ENCODE data around the gene NECAB3.
A peak's percentile ranks its signal among the peaks of the same experiment; 100 is the strongest.
"Not testable (repeated sequence)": the region's sequence is repeated elsewhere in the genome, so short reads cannot be mapped to it uniquely, and the experiment has no call there.

Gene NECAB3, protein sequence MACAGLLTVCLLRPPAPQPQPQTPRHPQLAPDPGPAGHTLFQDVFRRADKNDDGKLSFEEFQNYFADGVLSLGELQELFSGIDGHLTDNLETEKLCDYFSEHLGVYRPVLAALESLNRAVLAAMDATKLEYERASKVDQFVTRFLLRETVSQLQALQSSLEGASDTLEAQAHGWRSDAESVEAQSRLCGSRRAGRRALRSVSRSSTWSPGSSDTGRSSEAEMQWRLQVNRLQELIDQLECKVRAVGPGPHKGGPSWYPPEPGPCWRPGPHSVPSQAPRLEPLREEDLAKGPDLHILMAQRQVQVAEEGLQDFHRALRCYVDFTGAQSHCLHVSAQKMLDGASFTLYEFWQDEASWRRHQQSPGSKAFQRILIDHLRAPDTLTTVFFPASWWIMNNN

DNA sequence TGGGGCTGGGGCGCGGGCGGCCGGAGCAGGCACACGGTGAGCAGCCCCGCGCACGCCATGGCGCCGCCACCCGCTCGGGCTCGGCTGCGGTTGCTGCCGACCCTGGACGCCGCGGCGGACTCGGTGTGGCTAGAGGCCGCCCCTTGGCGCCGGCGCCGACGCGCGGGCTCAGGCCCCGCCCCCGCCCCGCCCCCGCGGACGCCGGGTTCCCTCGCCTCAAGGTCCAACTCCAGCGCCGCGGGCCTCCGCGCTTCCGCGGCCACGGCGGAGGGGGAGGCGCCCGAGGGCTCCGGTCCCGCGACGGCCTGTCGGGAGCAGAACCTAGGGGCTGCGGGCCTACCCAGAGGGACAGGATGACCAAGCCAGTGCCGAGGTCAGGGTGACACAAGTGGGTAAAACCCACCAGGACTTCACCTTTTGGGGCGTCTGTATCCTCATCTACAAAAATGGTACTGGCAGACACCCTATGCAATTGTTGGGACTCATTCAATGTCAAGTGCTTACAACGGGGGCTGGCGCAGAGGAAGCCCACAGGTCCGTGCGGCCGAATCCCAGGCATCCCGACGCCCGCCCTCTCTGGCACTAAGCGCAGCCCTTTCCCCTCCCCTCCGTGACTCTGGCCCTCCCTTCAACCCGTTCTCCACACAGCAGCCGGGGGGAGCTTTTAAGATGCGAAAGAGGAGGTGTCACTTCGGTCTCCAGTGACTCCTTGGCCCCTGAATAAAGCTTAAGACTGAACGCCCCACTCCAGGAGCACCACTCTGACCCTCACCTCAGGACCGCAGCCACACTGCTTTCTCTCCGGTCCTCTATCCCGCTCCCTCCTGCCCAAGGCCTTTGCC, at the start of gene NECAB3:
Gene NECAB3, minus strand, starts transcription at position 135 of the 842 bp plus-strand sequence. Its CDS starts 76 bp downstream, at position 59.
- DNase-seq (ENCODE audit: low read depth), result no peak

DNA sequence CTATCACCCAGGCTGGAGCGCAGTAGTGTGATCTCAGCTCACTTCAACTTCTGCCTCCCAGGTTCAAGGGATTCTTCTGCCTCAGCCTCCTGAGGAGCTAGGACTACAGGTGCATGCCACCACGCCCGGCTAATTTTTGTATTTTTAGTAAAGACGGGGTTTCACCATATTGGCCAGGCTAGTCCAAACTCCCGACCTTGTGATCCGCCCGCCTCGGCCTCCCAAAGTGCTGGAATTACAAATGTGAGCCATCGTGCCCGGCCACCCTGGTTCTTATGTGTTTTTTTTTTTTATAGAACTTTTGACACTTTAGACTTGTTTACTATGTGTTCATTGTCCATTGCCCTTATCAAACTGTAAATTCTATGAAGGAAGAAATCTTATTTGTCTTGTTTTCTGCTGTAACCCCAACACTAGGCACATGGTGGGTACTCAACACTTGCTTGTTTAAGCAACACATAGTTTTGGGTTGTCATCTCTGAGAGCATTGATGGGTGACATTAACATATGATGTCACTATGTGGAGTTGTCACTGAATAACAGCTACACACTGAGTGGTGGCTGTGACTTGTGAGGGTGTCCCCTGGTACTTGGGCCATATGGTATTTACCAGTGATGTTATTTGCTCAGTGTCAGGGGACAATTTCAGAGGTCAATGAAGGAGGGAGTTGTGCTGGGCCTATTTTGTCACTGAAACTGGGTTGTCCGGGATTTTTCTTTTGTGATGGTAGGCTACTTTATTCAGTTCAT, 47.3 kb upstream of the NECAB3 start:
- no peak for DNase-seq (ENCODE audit: low read depth)

DNA sequence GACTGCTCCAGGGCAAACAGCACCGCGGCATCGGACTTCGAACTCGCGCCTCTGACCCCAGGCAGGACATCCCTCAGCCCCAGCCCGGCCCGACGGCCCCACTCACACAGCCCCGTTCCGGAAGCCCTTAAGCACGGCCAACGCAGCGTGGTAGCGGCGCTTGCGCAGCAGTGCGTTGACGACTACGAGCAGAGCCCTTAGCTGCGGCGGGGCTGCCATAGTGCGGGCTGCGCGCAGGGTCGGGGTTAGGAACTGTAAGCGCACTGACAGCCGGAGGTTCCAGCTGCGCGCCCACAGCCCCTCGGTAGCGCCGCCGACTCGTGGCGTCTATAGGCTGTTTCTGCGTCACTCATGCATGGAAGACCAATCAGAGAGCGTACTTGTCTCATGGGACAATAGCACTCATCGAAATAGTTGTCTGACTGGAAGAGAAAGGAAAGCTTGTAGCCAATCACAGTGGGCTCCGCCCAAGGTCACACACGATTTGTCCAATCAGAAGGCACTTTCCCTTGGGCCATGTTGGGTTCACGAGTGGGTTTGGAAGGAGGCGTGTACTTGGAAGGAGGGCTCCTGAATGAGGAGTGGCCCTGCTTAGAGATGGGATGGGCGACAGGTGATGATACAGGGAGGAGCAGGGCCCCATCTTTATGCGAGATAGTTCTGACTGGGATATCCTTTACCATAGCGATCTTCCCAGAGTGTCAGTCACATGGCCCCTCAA, 45.9 kb upstream of the NECAB3 start, which contains the start of gene PXMP4:
Gene PXMP4, minus strand, starts transcription at position 322 of the 721 bp plus-strand sequence. Its CDS starts 103 bp downstream, at position 219.
- peak; percentile 98 for DNase-seq (ENCODE audit: low read depth)

DNA sequence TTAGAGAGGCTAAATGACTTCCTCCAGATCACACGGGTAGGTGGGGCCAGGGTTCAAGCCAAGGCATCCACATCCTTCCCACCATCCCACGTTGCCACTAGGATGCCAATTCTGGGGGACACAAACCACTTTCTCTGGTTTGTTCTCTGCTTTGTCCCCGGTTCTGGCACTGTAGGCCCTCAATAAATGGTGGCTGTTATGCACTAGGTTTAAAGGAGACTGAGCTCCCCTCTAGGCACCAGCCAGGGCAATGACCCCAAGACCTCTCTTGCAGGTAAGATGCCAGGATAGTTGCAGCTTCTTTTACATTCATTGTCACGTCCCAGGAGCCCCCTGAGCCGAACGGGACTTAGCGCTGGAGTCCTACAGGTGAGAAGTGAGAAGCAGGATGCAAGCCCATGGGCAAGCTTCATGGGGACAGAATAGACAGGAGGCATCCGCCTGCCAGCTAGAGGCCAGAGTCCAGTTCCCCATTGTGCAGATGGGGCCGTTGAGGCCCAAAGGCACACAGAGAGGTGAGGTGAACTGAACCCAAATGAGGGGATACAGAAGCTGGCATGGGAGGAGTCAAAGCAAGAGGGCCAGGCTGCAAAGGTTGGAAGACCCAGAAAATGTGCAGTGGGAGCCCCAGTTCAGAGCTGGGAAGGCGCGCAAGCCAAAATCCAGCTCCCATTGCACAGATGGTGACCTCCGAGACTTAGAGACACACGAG, 45.2 kb upstream of the NECAB3 start:
- DNase-seq (ENCODE audit: low read depth), result no peak

DNA sequence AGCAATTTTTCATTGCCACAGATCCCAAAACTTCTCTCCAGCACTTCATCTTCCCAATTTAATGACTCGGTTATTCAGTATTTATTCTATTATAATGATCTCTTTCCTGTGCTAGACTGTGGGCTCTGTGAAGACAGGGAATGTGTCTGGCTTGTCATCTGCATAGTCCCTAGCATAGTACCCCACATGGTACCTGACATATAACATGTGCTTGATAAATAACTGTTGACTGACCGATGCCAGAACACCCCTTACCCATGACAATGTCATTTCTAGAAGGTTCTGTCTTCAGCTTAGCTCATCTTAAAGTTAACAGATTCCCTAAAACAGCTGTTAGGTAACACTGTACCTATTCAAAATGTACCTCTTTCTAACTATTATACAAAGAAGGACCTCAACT, 42.3 kb upstream of the NECAB3 start:
- DNase-seq (ENCODE audit: low read depth), result no peak

DNA sequence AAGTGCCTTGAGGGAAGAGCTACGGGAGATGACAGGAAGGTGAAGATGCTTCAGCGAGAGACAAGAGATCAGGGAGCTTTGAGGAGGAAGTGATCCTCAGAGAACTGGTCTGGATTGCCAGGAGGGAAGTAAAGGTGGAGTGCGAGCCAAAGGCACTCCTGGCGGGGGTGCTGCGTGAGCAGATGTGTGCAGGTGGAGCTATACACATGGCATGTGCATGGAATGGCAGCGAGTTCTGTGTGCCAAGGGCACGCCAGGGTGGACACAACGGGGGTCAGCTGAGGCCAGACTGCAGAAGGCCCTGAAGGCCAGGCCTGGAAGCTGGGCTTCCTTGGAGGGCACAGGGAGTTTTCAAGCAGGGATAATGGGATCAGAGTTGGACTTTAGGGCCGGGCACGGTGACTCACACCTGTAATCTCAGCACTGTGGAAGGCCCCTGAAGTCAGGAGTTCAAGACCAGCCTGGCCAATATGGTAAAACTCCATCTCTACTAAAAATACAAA, 39.7 kb upstream of the NECAB3 start:
- no peak for DNase-seq (ENCODE audit: low read depth)

DNA sequence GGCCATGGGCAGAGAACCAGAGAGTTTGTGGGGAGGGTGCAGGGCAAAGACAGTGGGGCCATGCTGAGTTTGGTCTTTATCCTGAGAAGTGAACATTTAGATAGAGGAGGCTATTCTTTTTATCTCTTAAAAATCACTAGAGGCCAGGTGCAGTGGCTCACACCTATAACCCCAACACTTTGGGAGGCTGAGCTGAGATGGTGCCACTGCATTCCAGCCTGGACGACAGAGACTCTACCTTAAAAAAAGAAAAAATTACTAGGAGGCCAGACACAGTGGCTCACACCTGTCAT, 37.2 kb upstream of the NECAB3 start:
- no peak for DNase-seq (ENCODE audit: low read depth)

DNA sequence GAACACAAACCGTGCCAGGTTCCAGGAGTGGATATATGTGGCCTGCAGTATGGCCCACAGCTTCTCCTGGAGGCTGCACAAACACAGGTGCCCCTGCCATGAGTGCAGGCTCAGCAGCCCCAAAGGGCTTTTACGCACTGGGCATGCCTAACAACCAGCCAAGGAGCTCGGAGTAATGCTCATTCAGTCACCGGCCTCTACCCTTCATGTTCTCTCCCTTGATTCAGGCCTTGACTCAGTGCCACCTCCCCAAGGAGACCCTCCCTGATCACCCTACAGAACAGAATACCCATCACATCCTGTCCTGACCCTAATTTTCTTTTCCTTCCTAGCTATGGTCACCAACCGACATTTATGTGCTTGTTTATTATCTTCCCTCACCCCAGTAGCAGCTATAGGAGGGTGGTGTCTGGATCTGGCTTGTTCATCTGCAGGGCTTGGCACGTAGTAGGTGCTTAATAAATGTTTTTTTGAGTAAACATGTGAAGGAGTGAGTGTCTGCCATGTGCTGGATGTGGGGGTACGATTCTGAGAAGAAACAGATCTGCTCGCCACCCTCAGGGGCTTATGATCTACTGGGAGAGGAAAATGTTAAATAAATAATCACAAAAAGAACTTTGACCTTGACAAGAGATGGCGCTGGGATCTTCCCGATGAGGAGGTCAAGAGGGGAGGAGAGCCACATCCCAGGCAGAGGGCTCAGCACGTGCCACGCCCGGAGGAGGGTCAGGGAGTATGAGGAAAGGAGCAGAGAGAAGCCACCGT, 36.6 kb upstream of the NECAB3 start:
- DNase-seq (ENCODE audit: low read depth), result no peak

DNA sequence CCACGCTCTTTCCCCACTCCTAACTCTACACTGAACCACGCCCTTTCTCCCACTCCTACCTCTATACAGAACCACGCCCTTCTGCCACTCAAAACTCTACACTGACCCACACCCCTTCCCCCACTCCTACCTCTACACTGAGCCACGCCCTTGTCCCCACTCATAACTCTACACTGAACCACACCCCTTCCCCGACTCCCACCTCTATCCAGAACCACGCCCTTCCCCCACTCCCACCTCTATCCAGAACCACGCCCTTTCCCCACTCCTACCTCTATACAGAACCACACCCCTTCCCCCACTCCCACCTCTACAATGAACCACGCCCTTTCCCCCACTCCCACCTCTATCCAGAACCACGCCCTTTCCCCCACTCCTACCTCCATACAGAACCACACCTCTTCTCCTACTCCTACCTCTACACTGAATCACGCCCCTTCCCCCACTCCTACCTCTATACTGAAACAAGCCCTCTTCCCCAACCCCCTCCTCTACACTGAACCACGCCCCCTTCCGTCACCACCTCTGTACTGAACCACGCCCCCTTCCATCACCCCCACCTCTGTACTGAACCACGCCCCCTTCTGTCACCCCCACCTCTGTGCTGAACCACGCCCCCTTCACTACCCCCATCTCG, 35.8 kb upstream of the NECAB3 start:
- no peak for DNase-seq (ENCODE audit: low read depth)

DNA sequence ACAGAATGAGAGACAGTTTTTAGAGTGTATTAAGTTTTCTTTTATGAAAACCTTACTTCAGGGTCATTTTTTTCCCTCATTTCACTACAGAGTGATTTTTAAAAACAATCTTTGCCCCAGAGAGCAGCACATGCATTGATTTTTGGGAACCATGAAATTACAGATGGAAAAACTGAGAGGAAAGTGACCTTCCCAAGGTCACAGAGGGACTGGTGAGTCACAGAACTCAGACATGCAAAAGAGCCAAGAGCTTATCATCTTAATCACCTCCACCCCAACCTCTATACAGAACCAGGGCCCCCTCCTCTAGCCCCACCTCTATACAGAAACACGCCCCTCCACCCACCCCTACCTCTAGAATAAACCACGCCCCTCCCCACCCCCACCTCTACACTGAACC, 35.2 kb upstream of the NECAB3 start:
- DNase-seq (ENCODE audit: low read depth), result no peak

DNA sequence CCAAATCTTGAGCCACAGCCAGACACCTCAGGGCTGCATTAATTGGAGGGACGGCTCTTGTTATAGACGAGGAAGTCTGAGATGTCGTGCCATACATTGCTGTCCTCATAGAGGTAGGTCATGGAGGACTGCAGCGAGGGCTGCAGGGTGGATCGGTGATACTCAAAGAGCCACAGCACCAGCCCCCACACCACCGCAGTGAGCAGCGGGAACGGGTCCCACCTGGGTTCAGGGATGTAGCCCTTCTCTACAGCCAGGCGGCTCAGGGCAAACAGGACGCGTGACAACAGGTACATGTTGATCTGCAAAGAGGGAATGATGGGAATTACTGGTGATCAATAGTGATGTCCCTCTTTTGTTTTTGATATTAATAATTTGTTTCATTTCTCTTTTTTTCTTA, 33.4 kb upstream of the NECAB3 start:
- no peak for DNase-seq (ENCODE audit: low read depth)

DNA sequence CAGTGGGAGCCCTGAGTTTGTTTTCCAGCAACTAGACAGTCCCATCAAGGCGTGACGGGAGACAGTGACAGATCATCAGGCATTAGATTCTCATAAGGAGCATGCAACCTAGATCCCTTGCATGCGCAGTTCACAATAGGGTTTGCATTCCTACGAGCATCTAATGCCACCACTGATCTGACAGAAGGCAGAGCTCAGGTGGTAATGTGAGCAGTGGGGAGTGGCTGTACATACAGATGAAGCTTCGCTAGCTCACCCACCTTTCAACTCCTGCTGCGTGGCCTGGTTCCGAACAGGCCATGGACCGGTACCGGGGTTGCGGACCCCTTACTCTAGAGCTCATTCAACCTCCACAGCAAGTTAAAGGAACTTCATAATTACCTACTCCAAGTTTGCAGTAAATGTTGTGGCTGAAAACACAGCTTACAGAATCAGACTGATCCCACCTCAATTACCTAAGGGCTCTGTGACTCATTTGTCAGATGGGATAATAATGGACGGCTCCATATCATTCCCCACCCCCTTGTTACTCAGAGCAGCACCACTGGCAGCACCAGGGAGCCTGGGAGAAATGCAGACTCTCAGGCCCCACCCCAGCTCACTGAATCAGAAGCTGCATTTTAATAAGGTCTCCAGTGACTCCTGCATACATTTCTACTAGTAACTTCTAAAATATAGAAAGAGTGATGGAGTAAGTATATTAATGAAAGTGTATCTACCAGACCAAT, 30.1 kb upstream of the NECAB3 start:
- DNase-seq (ENCODE audit: low read depth), result no peak

DNA sequence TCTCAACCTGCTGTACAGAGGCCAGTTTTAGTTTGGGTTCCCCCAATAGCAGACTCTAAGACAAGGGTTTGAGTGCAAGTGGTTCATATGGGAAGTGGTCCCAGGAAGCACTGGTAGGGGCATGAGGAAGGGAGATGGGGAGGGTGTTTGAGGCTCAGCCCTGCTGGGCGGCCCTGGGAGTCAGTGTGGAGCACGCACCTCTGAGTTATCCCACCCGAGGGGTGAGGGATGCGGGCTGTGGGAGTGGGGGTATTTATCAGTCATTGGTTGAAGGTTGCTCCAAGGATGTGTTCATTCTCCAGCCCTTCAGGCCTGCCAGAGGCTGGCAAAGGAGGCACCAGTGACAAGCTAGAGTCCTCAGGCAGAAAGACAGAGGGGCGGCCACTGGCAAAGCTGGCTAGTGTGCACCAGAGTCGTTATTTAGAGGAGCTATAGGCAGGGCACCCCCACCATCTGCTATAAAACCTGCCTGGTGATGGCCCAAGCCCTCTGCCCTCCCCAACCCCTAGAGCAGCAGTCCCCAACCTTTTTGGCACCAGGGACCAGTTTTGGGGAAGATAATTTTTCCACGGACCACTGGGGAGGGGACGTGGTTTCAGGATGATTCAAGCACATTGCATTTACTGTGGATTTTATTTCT, 29.4 kb upstream of the NECAB3 start:
- DNase-seq (ENCODE audit: low read depth), result no peak

DNA sequence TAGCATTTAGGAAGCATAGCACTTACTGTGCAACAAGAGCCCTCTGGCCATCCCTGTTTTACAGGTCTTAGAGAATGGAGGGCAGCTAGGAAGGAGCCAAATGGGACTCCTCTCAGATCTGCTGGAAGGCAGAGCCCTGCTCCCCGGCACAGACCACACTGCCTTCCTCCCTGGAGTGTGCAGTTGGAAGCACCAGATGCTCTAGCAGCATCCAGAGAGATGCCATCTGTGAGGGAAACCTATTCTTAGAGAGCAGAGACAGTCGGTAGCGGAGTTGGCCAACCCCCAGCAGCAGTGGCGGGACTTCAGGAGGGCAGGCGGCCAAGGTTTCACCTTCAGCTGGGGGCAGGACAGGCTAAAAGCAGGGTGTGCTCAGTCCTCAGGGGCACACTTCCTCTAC, 28.6 kb upstream of the NECAB3 start:
- no peak for DNase-seq (ENCODE audit: low read depth)

DNA sequence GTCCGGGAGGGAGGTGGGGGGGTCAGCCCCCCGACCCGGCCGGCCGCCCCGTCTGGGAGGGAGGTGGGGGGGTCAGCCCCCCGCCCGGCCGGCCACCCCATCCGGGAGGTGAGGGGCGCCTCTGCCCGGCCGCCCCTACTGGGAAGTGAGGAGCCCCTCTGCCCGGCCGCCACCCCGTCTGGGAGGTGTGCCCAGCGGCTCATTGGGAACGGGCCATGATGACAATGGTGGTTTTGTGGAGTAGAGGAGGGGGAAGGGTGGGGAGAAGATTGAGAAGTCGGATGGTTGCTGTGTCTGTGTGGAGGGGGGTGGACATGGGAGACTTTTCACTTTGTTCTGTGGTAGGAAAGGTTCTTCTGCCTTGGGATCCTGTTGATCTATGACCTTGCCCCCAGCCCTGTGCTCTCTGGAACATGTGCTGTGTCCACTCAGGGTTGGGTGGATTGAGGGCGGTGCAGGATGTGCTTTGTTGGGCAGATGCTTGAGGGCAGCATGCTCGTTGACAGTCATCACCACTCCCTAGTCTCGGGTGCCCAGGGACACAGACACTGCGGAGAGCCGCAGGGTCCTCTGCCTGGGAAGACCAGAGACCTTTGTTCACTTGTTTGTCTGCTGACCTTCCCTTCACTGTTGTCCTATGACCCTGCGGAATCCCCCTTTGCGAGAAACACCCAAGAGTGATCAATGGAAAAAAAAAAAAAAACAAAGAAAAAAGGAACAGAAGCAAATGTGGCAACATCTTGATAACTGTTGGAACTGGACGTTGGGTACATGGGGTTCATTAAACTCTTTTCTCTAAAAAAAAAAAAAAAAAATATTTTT, 27.6 kb upstream of the NECAB3 start:
- no peak for DNase-seq (ENCODE audit: low read depth)

DNA sequence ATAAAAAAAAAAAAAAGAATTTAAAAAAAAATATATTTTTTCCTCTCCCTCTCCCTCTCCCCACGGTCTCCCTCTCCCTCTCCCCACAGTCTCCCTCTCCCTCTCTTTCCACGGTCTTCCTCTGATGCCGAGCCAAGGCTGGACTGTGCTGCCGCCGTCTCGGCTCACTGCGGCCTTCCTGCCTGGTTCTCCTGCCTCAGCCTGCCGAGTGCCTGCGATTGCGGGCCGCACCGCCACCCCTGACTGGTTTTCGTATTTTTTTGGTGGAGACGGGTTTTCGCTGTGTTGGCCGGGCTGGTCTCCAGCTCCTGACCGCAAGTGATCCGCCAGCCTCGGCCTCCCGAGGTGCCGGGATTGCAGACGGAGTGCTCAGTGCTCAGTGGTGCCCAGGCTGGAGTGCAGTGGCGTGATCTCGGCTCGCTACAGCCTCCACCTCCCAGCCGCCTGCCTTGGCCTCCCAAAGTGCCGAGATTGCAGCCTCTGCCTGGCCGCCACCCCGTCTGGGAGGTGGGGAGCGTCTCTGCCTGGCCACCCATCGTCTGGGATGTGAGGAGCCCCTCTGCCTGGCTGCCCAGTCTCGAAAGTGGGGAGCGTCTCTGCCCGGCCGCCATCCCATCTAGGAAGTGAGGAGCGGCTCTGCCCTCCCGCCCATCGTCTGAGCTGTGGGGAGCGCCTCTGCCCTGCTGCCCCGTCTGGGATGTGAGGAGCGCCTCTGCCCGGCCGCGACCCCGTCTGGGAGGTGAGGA, 26.6 kb upstream of the NECAB3 start:
- DNase-seq (ENCODE audit: low read depth), result not testable (repeated sequence)

DNA sequence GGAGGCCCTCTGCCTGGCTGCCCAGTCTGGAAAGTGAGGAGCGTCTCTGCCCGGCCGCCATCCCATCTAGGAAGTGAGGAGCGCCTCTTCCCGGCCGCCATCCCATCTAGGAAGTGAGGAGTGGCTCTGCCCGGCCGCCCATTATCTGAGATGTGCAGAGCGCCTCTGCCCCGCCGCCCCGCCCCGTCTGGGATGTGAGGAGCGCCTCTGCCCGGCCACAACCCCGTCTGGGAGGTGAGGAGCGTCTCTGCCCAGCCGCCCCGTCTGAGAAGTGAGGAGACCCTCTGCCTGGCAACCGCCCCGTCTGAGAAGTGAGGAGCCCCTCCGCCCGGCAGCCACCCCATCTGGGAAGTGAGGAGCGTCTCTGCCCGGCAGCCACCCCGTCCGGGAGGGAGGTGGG, 24.7 kb upstream of the NECAB3 start:
- not testable (repeated sequence) for DNase-seq (ENCODE audit: low read depth)
